HG03439 (cell line): Measurements from ENCODE around the gene GOLGA6C.
"Not testable (repeated sequence)": the region's sequence is repeated elsewhere in the genome, so short reads cannot be mapped to it uniquely, and the experiment has no call there.

ENCODE experiments used
- ATAC-seq: cut with Tn5 transposase; IDR thresholded peaks from one replicate; pipeline ENCODE4 v1.9.1; 2021; ENCODE audit warnings: mild to moderate bottlenecking, moderate library complexity; ENCODE audit not compliant: unreplicated experiment

Gene GOLGA6C

GRCh38 chr15:75258034-75258433, at the start of gene GOLGA6C:
TSS of gene GOLGA6C (plus strand) at chr15:75258334. CDS start at chr15:75258599, 265 bp downstream.
- ATAC-seq = not testable (repeated sequence)

GRCh38 chr15:75208501-75209288, 49.4 kb upstream of the GOLGA6C start:
- no peak for ATAC-seq

- no peak for ATAC-seq
These were observed 48.9 kb upstream of the GOLGA6C start for GRCh38 chr15:75209289-75209676.

DNA sequence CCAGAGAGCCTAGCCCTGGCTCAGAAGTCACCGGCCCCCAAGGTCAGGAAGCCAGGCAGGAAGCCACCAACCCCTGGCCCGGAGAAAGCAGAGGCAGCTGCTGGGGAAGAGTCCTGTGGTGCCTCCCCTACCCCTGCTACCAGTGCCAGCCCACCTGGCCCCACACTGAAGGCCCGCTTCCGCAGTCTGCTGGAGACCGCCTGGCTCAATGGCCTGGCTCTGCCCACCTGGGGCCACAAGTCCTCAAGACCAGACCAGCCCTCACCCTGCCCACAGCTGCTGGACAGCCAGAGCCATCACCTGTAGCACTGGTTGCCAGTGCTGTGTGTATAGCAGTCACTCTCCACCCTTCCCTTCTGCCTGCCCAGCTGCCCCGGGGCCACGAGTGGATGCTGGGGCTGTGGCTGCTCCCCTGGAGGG, 47.3 kb upstream of the GOLGA6C start:
- no peak for ATAC-seq

- ATAC-seq = no peak
These were observed 46.5 kb upstream of the GOLGA6C start for GRCh38 chr15:75211436-75212199.

- no peak for ATAC-seq
These were observed 45.8 kb upstream of the GOLGA6C start for GRCh38 chr15:75212200-75212858.

DNA sequence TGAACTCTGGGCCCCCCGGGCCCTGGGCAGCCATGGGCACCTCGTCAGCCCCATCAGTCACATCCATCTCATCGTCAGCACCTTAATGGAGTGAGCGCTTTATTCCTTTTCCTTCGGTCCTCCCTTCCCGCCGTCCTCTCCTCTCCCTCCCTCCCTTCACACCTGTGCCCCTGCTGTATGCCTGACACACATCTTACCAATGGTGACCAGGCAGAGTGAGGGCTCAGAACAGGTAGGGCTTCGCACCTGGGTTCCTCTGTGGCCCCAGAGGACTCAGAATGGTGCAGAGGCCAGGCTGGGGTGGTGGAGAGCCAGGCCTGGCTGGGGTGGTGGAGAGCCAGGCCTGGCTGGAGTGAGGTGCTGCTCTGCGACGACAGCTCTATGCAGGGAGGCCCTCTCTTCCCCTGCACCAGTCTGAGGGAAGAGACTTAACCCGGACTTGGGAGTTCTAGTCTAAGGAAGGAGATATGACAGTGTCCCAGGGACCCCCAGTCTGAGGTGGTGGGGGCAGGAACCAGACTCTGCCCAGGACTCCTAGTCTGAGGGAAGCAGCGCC, 44.8 kb upstream of the GOLGA6C start:
- no peak for ATAC-seq

DNA sequence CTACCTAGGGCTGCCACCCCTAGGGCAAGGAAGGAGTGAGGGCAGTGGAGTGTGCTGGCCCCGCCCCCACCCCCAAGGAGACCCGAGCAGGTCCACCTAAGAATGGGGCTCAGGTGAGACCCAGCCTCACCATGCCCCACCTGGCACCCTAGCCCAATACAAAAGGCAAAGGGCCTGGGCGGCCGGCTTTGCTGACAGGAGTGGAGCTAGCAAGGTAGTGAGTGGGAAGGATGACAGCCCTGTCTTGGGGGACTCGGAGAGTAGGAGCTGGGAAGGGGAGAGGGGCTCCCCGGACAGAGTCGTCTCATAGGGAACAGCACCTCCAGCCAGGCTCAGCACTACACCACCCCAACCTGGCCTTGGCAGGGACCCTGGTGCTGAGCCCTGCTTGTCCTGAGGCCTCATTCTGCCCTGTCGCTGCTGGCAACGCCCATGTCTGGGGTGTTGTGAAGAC, 44.3 kb upstream of the GOLGA6C start:
- ATAC-seq = no peak

DNA sequence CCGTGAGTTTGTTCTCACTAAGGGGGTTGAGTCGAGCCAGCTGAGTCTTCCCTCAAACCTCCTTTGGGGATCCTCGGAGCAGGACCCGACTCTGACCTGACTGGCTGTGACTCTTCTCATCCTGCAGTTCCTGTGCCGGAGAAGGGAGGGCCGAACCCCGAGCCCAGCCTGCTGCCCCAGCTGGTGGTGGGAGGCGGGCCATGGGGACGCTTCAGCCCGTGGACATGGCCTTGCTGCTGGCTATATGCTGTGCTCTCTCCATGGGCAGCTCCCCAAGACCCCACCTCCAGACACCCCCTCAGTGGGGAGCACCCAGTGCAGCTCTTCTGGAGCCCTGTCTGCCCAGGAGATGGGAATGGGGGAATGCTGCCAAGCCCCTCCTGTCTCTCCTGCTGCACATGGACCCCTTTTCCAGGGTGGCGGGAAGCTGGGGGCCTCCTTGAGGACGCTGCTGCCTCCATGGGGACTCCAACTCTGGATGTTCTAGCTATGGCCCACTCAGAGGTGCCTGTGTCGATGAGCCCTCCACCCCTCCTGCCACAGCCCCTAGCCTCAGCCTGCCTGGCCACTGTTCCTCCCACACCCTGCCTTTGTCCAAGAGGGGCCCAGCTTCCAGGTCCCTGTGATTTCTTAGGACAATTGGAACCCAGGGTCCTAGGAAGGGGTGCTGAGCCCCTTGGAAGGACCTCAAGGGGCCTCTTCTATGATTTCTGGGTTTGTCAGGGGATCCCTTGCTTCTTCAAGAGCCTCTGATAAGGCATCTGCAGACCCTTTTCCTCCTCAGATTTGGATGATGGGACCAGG, 43.6 kb upstream of the GOLGA6C start:
- no peak for ATAC-seq

DNA sequence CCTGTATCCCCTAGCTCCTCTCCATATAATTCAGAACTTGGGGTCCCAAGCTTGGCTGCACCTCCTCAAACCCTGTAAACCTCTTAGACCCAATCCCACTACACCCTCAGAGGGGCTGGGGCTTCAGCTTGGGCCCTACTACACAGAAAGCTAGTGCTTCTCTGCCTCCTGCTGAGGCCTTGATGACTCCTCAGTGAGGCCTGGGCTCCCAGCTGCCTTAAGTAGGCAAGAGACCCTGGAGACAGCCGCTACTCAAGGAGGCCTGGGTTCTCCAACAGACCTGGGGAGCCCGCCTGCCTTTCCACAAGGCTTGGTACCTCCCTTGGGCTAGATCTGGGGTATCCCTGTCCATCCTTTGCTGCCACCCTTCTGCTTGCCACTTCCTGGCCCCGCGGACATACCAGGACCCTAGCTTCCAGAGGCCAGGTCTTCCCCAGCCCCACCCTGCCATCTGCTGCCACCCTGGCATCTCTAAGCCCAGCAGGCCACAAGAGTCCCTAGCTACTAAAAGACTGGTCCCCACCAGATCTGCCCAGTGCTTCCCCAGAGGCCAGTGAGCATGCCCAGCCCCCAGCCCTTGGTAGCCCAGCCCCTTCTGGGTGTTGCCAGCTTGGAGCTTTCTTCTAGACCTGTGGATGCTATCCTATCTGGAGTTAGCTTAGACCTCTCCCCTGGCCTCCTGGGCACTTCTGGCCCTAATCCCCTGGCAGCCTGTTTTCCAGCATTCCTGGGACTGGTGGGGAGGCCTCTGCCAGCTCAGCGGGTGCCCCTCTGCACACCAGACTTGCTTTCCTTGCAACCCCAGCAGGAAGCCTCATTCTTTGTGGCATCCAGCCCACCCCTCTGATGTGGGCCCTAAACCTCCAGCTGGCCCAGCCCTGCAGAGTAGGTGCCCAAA, 42.8 kb upstream of the GOLGA6C start:
- no peak for ATAC-seq

- ATAC-seq = no peak
These were observed 41.1 kb upstream of the GOLGA6C start for GRCh38 chr15:75217012-75217411.

GRCh38 chr15:75217574-75217973, 40.6 kb upstream of the GOLGA6C start:
- not testable (repeated sequence) for ATAC-seq

GRCh38 chr15:75219507-75219929, 38.6 kb upstream of the GOLGA6C start:
- ATAC-seq = not testable (repeated sequence)

- ATAC-seq = no peak
These were observed 34.4 kb upstream of the GOLGA6C start for GRCh38 chr15:75223688-75224087.

GRCh38 chr15:75224281-75224680, 33.9 kb upstream of the GOLGA6C start:
- ATAC-seq = no peak

DNA sequence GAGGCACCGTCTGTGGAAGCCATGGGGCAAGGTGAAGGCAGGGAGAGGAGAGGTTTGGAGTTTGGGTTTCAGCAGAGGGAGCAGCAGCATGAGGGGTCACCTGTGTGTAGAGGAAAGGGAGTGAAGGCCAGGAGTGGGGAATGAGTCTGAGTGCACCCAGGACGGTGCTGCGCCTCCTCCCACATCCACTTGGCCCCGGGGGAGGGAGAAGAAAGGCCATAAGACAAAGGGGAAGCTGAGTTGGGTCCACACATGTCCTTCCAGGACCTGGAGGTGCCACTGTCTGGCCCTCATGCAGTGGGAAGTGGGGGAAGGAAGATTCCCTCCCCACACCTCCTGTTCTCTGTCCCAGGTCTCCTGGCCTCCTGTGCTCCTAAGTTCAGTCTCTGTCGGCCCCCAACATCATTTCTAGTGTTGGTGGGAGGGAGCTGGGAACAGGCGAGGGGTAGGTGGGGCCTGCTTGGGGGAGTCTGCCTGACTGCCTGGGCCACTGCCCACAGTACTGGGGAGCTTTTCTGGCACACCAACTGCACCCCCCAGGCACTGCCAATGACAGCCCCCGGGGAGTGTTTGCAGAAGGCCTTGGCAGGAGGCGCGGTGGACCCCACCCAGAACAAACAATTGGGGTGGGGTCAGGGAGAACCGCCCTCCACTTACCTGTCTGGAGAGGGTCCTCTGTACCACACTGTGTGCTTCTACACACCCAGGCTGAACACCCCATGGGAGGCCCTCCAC, 32.9 kb upstream of the GOLGA6C start:
- ATAC-seq = not testable (repeated sequence)

DNA sequence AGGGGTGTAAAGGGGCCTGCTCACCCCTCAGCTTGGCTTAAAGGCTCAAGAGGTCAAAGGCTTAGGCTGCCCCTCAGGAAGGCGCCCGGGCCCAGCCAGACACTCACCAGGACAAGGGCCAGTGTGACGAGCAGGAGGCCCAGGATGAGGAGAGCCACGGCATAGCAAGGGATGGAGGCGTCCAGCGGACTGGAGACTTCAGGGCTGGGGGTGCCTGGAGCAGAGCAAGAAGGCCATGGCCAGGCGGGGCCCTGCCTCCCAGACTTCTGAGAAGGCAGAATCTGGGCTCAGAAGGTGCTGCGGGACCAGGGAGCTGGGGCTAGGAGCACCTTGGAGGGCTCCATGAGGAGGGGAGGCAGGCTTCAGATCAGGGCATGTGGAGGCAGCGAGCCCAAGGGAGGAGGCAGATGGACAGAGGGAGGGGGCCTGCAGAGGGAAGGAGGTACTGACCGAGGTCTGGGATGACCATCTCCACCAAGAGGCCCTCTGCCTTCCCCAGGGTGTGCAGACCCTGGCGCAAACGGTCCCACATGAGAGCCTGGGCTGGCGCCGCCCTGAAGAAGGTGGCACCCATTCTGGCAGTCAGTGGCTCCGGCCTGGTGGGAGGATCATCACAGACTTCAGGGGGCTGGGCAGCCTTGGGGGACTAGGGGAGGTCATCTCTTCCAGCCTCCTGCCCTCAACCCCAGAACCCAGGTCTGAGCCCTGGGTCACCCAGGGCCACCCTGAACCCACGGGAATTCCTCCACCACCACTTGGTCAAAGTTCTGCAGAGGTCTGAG, 32.0 kb upstream of the GOLGA6C start:
- no peak for ATAC-seq

GRCh38 chr15:75227112-75227511, 31.0 kb upstream of the GOLGA6C start:
- not testable (repeated sequence) for ATAC-seq
